ENCODE results near the gene KCNN3. TPM values are rescaled to one million over a fixed set of nuclear protein-coding genes. Genes with fewer than 3 reads are reported as not detected.

KCNN3 gene
- total RNA-seq, 2 experiments from 2014 or later = 0.11 TPM; not detected in 1

DNA sequence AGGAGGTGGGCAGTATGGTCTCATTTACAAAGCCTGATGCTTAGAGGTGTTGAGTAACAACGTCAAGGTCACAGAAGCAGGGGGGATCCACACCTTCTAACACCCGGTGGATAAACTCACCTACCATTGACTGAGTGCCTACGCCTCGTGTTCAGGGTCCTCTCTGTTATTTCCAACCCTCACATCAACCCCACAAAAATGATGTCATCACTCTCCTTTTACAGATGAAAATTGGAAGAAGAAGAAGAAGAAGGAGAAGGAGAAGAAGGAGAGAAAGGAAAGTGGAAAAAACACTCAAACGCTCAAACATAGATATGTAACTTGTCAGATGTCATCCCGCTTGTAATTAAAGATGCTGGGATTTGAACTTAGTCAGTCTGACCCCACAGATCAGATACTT is 653 bp upstream of the KCNN3 start:
- Mint-ChIP-seq H3K36me3 (ENCODE audit: low read depth) (no peaks in the 10 kb centered on the region), H3K27ac (no peak overlapping the region), H3K27me3 (peaks cover 30% of the 10 kb centered on the region), H3K9me3 (no peaks in the 10 kb centered on the region), H3K4me1 (ENCODE audit: low read depth) (peaks cover 26% of the 10 kb centered on the region), H3K4me3 (no peak overlapping the region)
- intact Hi-C loops (cut with micrococcal nuclease) = loop anchor here (10.0 kb wide), 1 partner anchor 306 kb away; the partner anchor contains the start of gene CHRNB2
- CTCF ChIA-PET = interaction anchor here (1.1 to 2.6 kb wide), 7 partner anchors 8 to 276 kb away, joined by 3 to 16 read pairs (median 4); no protein-coding TSS in a partner anchor
- POLR2A ChIA-PET = no interaction called here
- DNase-seq (no peak), ATAC-seq (no peak)
- TF ChIP-seq, protein P1, sequence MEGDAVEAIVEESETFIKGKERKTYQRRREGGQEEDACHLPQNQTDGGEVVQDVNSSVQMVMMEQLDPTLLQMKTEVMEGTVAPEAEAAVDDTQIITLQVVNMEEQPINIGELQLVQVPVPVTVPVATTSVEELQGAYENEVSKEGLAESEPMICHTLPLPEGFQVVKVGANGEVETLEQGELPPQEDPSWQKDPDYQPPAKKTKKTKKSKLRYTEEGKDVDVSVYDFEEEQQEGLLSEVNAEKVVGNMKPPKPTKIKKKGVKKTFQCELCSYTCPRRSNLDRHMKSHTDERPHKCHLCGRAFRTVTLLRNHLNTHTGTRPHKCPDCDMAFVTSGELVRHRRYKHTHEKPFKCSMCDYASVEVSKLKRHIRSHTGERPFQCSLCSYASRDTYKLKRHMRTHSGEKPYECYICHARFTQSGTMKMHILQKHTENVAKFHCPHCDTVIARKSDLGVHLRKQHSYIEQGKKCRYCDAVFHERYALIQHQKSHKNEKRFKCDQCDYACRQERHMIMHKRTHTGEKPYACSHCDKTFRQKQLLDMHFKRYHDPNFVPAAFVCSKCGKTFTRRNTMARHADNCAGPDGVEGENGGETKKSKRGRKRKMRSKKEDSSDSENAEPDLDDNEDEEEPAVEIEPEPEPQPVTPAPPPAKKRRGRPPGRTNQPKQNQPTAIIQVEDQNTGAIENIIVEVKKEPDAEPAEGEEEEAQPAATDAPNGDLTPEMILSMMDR (IDR thresholded peaks at IDR 0.05) = no peak

DNA sequence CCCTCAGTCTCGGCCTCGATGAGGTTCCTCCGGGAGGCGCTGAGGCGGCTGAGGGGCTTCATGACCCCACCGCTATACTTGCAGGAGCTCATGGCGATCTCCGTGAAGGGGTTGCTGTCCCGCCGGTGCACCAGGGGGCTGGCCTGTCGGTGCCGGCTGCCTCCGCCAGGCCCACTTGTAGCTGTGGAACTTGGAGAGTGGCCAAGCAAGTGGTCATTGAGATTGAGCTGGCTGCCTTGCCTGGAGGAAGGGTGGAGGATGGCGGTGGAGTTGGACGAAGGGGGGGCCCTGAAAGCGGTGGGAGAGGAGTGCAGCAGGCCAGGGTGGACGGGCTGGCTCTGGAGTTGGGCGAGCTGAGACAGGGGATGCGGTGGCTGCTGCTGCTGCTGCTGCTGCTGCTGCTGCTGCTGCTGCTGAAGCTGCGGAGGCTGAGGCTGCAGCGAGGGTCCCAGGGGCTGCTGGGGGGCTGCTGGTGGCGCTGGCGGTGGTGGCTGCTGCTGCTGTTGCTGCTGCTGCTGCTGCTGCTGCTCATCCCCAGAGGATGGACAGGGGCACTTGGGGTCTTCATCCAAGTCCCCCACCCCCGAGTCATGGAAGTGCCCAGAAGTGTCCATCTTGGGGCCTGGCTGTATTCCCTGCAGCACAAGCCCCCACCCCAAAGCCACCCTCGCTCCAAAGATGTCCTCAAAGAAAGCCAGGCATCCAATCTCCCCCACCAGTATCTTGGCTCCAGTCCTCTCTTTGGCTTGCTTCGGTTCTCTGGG is 548 bp downstream of the KCNN3 start:
- POLR2A ChIA-PET = no interaction called here
- no peak for DNase-seq
- Mint-ChIP-seq H3K4me3 (no peak overlapping the region), H3K9me3 (no peaks in the 10 kb centered on the region), H3K27me3 (peaks cover 30% of the 10 kb centered on the region), H3K4me1 (ENCODE audit: low read depth) (peaks cover 33% of the 10 kb centered on the region), H3K27ac (no peak overlapping the region), H3K36me3 (ENCODE audit: low read depth) (no peaks in the 10 kb centered on the region)
- TF ChIP-seq, protein P1 (IDR thresholded peaks at IDR 0.05) = no peak
- intact Hi-C loops (cut with micrococcal nuclease) = loop anchor here (10.0 kb wide), 1 partner anchor 305 kb away; the partner anchor contains the start of gene CHRNB2
- CTCF ChIA-PET = interaction anchor here (0.9 to 2.5 kb wide), 5 partner anchors 9 to 323 kb away, joined by 3 to 11 read pairs (median 3); no protein-coding TSS in a partner anchor
- ATAC-seq = no peak

- Mint-ChIP-seq H3K27ac (no peak overlapping the region), H3K36me3 (ENCODE audit: low read depth) (no peaks in the 10 kb centered on the region), H3K27me3 (peaks cover 28% of the 10 kb centered on the region), H3K4me1 (ENCODE audit: low read depth) (peaks cover 38% of the 10 kb centered on the region), H3K4me3 (no peak overlapping the region), H3K9me3 (no peaks in the 10 kb centered on the region)
- intact Hi-C loops (cut with micrococcal nuclease) = no loop called here
- DNase-seq (no peak), ATAC-seq (no peak)
- CTCF ChIA-PET = interaction anchor here (2.5 to 2.8 kb wide), 2 partner anchors 11 to 108 kb away, joined by 8 to 11 read pairs; no protein-coding TSS in a partner anchor
- TF ChIP-seq, protein P1 (IDR thresholded peaks at IDR 0.05) = no peak
- POLR2A ChIA-PET = interaction anchor here (0.8 kb wide), 1 partner anchor 201 kb away, joined by 3 read pairs; no protein-coding TSS in a partner anchor
Measured at GRCh38 chr1:154867841-154868605, 2.1 kb downstream of the KCNN3 start.

DNA sequence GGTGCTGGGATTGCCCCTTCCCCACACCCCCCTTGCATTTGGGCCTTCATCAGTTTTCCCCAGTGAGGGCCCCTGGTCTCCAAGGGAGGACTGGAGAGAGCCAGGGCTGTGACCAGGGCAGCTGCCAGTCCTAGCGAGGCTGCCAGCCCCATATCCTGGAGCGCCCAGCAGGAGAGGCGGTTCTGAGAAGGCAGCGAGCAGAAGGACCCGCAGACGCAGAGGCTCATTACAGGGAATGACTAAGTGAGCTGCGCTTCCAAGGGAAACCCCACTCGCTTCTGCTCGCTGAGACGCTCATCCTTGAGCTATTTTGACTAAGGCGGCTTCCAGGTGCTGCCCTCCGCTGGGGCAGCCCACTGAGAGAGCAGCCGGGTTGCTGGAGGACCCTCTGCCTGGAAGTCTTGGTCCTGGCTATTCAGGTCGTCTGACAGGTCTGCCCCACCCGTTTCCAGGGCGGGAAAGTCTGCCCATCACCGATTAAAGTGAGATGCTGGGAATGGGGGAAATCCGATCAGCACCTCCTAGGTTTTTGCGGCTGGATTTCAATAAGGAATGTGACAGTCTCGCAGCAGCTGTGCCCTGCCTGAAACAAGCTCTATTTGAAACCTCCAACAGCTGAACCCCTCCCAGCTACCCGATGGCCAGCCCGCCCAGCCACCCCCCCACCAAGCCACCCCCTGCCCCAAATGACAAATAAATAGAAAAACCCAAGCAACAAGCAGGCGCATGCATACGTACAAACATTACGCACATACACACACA is 2.8 kb downstream of the KCNN3 start:
- DNase-seq = no peak
- ATAC-seq = no peak
- ChIA-PET POLR2A (no interaction called here), CTCF (interaction anchor here (1.4 to 2.8 kb wide), 3 partner anchors 11 to 107 kb away, joined by 4 to 9 read pairs (median 8); no protein-coding TSS in a partner anchor)
- Mint-ChIP-seq H3K27ac (no peak overlapping the region), H3K9me3 (no peaks in the 10 kb centered on the region), H3K4me1 (ENCODE audit: low read depth) (peaks cover 38% of the 10 kb centered on the region), H3K27me3 (peaks cover 28% of the 10 kb centered on the region), H3K4me3 (no peak overlapping the region), H3K36me3 (ENCODE audit: low read depth) (no peaks in the 10 kb centered on the region)
- TF ChIP-seq, protein P1 (IDR thresholded peaks at IDR 0.05) = no peak
- intact Hi-C loops (cut with micrococcal nuclease) = no loop called here

Data from activated CD8-positive, alpha-beta T cell treated with anti-CD3 and anti-CD28 coated beads for 36 hours (primary cell).